HG03097 (cell line): ENCODE results near the gene CYP11A1.
A peak's percentile ranks its signal among the peaks of the same experiment; 100 is the strongest.

Source experiments
- ATAC-seq: cut with Tn5 transposase; IDR thresholded peaks from one replicate; pipeline ENCODE4 v1.9.1; 2021; ENCODE audit not compliant: unreplicated experiment, low FRiP score

CYP11A1 gene

DNA sequence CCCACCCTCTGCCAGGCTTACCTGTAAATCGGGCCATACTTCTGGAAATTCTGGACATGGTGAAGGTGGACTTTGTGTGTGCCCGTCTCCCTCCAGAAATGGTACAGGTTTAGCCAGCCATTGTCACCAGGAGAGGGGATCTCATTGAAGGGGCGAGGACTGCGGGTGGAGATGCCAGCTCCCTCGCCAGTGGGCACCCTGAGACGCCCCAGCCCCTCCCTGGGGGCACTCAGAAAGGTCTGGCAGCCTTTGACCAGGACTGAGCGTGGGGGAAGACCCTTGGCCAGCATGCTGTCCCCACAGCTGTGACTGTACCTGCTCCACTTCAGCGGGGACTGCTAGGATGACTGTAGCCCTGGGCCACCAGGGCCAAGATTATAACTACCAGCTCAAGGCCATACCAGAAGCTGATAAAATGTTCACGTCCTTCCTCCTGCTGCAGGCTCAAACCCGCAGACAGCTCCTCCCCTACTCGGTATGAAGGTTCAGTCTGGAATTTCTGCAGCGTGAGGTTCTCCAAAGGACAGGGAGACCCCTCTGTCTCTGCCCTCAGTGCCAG, at the start of gene CYP11A1:
TSS of gene CYP11A1 (minus strand) at position 351 of the 559 bp plus-strand sequence. CDS start at position 290, 61 bp downstream.
- ATAC-seq, result no peak

DNA sequence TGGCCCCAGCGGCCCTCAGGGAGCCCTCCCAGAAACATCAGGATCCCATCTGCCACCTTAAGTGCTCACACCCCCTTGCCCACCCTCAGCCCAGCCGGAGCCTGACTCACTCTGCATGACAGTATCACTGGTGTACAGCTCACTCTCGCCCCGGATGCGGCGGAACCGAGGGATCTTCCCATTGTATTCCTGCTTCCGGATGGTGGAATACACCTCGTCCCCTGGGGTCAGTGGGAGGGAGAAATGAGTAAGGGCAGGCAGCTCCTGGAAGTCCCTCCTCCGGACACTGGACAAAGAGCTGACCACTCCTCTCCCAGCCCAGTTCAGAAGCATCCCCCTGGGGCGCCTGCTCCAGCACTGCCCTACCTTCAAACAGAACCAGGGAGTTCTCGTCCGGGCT, 49.8 kb upstream of the CYP11A1 start:
- no peak for ATAC-seq

DNA sequence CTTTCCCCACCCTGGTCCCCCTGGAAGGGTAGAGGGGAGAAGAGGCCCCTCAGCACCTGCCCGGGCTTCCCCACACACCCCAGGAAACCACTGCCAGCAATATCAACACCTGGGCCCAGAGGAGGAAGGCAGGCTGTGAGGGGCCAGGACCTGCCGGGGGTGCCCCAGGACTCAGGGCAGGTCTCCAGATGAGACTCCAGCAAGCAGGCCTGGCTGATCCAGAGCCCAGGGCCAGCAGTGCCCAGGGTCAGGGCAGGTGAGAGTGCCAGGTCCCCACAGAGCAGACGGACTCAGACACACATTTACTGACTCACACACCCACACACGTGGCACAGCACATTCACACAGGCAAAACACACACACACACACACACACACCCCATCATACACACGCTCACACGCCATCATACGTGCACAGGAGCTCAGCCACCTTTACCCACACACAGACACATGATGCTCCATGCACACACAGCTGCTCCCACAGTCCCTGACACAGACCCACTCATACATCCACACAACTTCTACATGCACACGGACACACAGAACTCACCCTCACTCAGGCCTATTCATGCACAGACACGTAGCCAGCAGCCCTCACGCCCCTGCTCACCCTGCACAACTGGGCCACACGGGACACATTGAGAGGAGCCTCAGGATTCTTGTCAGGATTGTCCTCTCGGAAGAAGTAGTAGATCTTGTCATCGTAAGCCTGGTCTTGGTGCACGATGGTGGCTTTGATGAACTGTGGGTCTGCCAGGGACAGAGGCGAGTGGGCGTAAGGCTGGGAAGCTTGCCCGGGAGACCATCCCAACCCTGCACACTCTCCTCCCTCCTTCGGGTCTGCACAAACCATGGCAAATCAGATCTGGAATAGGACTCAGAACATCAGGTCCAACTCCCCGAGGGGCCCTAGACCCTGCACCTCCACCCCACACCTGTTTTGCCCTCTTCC, 48.8 kb upstream of the CYP11A1 start:
- ATAC-seq, result no peak

DNA sequence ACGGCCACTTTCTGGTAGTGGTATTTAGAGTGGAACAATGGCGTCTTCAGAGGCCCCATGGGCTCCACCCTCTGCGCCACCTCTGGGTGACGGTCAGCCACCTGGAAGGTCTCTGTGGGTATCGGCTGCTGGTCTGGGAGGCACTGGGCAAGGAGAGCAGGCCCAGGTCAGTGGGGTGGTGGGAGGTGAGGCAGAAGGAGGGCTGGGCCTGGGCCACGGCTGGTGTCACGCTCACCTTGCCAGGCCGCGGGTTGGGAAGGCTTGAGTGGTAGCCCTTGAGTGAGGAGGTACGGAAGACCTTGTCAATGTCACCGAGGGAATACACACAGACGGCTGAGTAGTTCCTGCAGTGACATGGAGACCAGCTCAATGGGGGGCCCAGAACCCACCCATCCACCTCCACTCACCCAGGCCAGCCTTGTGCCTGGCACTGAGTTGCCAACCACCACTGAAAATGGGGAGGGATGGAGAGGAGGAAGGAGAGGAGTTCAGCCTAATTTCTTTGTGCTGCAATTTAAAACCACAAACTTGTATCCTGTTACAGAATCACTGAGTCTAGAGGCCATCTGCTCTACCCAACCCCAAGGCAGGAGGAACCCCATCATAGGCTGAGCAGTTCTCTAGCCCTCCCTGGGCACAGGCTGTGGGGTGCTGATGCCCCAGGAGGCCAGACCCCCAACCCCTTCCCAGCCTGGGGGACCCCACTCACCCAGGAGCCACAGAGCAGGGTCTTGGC, 47.3 kb upstream of the CYP11A1 start:
- ATAC-seq, result no peak

DNA sequence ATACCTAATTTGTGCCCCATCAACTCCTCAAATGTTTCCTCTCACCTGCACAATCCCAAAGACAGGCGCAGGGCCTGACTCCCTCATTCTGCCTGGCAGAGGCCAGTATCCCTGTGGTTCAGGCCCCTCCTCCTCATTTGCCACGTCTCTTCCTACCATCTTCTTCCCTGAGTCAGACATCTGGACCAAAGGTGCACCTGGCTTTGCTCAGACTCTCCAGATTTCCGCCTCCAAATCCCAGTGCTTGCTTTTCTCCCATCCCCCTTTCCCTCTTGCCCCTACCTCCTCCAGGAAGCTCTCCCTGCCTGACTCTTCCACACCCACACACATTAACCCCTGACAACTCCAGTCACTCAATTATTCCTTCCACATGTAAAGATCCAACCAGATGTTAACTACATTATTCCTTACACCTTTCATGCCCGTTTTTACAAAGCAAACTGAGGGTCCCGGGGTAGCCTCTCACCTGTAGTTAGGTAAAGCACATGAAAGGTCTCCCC, 46.7 kb upstream of the CYP11A1 start:
- no peak for ATAC-seq

DNA sequence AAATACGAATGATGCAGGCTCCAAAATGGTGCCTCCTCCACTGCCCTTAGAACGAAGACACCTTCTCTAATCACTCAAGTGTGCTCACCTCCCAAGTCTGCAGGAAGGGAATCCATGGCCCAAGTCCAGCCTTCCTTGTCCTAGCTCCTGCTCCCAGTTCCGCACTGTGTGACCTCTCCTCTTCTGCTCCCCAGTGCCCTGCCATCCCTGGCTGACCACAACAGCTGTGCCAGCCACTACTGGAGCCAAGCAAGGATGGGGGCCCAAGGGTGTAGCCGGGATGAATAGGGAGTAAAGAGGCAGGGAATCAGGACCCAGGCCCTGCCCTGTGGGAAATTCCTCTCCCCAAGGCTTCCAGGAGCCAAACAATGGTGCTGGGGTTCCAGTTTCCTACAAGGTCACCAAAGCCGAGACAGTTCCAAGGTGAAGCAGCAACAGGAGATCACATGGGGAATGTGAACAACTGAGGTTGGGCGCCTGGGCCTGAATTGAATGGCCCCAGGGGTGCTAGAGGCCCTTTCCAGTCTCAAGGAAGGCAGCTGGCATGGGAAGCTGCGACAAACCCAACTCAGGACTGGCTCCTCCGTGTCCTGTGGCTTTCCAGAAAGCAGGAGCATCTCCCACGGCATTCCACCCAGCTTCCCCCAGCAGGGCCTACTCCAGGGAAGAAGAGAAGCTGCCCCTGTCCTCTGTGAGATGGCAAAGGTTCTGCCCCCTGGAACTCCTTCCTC, 46.1 kb upstream of the CYP11A1 start:
- no peak for ATAC-seq

DNA sequence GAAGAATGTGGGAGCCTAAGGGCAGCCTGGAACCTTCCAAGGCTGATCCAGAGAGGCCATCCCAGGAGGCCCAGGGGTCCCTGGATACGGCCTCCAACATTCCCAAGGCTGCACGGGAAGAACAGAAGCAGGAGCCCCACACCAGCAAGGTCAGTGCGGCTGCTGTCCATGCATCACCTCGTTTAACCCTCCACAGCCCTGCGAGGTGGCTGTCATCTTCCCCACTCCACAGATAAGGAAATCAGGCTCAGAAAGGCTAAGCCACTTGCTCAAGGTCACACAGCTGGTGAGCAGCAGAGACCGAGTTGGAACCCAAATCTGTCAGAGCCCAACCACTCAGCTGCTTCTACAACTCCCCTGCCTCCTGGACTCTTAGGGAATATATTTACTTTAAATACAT, 44.7 kb upstream of the CYP11A1 start:
- ATAC-seq, result no peak

DNA sequence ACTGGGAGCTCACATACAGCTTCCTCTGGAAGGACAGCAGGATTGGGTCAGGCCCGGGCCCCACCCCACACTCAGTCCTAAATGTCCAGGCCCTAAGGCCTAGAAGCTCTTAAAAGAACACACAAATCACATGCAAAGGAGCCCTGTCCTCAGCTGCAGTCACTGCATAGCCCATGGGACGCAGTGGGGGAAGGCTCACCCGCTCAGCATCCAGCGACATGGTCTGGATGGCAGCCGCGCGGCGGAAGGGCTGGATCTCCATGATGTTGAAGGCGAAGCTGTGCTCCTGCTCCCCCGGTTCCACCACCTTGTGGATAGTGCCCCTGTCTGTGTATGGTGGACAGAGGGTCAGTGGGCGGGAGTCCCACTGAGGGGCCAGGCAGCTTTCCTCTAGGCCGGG, 44.2 kb upstream of the CYP11A1 start:
- no peak for ATAC-seq

DNA sequence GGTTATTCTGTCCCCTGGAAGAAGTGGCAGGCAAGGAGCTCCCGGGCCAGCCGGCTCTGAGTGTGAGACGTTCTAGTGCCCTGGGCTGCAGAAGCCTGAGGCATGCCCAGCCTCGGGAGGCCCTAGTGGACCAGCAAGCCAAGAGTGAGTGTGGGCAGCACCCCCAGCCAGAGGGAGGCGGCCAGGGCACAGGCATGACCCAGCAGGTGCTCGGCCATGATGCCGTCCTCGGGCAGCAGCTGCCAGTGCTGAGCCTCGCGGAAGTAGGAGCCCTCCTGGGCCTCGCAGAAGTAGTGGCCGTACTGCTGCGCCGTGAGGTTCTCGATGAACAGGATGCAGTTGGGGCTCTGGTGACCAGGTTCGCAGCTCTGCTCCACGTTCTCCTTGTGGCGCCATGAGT, 43.1 kb upstream of the CYP11A1 start:
- ATAC-seq, result no peak

DNA sequence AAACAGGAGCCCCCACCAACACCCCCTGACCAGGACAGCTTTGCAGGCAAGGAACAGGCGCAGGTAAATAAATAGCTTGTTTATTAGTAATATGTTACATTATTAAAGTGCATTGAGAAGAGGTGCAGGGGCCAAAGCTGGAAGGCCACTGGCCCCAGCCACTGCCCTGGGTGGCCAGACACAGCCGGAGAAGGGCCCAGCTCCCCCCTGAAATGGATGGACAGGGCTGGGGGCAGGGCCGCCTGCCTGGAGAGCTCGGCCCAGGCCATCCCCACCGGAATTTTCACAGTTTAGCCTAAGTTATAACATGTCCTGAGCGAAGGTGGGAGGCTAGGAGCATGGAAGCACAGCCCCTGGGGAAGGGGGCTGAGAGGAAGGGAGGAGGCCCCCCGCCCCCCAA, 41.8 kb upstream of the CYP11A1 start:
- ATAC-seq, result no peak

DNA sequence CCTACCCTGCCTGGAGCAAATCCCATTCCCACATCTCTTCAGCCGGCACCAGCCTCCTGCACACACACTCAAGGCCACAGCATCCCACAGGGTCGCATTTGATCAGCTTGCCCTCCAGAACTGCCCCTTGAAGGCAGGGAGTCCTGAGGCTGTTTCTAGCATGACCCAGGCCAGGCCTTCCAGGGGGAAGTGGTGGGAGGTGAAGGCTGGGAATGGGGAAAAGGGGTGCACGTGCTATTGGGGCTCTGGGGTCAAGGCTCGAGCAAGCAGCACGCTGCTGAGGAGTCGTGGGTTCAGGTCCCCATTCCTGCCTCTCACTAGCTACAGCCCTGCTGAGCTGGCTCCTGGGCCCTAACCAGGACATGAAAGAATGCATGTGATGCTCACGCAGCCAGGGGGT, 41.4 kb upstream of the CYP11A1 start:
- no peak for ATAC-seq

DNA sequence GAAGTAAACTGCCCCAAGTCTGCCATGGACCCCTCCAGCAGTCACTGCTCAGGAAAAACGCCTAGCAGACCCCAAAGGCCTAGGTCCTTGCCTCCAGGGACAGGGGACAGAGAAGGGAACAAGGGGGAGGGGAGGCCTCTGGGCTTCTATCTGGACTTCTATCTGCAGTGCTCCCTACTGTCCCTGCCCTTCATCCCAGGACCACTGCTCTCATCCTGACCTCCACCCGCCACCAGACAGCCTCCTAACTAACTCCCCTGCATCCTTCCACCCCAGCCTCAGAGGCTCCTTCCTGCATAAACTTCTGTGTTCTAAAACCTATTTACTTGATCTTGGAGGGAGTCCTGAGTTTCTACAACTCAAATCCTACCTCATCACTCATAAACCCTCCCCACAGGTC, 40.9 kb upstream of the CYP11A1 start:
- no peak for ATAC-seq

DNA sequence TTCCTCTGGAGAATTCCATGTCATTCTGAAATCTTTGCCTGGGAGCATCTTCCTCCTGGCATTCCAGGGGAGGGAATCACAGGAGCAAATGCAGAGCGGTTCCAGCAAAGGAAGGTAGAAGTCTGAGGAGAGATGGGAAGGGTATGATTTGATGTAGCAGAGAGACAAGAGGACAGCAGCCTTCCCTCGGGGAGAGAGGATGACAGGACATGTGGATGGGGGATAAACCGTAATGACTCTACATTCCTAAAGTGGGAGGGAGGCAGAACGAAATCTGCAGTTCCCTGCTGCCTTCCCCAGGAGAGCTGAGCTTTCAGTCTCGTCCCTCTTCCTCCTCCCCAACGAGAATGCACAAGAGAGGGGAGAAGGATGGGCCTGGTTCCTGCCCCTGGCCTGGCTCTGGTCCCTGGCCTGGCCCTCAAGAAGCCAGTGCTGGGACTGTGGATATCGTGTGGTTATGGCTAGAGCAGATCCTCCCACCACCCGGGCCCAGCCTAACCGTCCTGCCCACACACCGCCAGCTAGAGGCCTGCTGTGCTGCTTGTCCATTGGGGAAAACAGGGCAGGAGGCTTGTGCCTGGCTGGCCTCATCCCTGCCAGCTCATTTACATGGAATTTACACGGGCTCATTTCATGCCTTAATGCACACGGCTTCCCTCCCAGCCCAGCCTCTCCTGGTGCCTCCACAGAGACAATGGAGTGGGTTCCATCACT, 39.7 kb upstream of the CYP11A1 start:
- no peak for ATAC-seq

DNA sequence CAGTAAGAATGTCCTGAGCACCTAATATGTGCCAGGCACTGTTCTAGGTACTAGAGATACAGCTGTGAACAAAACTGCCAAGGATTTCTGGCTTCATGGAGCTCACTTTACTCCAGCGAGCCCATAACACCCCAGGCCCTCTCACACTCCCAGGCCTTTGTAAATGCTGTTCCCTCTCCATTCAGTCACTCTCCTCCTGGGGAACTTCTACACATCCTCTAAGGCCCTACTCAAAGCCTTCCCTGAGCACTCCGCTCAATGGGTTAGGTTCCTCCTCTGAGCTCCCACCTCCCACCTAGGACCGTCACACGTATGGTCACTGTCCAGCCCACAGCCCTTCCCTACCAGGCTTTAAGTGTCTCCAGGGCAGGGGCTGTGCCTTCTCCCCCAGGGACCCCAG, 39.1 kb upstream of the CYP11A1 start:
- ATAC-seq, result no peak

DNA sequence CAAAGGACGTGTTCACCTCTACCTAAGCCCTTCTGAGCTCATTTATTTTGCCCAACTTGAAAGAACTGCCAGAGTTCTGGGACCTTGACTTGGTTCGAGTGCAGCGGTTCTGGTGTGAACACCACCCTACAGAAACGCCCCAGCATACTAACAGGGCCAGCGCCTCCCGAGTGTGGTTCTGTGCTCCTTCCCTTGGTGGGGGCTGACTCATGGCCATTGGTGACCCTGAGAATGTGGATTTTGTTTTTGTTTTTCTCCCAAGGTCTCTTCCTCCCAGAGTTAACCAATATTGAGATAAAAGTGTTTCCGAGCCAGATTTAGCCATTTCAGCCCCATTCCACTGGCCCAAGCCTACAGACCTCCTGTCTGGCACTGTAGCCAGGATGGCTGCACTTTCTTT, 38.4 kb upstream of the CYP11A1 start:
- no peak for ATAC-seq

DNA sequence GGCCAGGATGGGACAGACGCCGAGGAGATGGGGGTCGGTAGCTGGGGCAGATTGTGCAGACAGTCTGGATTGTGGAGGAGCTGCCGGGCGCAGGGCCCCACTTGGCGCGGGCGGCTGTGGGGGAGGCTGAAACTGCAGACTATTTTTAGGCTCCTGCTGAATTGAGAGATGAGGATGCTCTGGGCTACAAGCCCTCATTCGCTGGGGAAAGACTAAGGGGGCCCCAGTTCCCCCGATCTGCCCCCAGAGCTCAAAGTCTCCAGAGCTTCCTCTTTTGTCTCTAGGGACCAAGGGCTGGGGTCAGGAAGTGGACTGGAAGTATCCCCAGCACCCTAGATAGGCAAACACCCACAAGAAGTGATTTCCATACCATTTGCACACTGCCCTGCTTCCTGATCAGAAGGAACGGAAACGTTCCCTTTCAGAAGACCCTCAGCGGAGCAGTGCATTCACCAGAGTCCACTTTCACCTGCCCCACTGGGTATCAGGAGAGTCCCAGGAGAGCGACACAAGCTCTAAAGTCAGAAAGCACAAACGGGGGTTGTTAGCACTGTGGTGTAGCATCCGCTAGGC, 36.6 kb upstream of the CYP11A1 start:
- ATAC-seq, result peak; percentile 29

DNA sequence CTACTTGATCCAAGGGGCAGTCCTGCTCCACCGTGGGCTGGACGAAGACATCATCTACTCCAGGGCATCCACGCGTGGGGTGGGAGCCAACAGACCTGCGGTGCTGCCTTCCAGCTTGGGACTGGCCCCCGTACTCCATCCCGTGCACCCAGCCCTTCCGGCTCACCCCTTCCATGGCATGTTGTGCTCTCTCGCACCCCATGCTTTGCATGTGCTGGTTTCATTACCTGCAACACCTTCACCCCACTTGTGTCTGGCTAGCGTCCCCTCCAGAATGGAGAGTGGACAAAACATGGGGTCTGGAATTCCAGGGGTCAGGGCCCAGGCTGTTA, 36.1 kb upstream of the CYP11A1 start:
- peak; percentile 5 for ATAC-seq

DNA sequence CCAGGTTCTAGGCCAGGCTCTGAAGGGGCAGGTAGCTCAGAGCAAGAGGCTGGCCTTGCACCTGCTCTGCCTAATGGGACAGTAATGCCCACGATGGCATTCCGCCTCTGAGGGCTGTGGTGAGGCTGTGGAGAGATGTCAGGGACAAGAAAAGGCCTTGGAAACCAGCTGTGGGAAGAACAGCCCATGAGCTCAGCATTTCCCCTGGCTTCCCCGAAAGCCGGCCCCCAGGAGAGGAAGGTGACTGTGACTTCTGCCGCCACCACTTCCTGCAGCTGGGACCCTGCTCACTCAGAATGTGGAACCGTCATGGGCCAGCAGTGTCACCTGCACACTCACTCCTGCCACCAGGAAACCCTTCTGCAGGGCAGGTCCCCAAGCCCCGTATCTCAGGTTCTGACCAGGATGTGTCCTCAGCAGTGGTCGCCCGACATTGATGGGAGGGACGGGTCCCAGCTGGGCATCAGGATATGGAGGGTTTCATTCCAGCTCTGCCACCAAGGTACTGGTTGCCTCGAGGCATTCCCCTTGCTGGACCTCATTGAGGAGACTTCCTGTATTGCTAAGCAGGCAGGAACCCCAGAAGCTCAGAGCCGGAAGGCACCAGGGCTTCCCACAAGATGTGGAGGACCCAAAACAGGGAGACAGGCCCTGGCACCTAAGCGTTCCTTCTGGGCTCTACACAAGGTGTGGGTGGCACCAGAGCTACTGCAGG, 35.6 kb upstream of the CYP11A1 start:
- peak; percentile 29 for ATAC-seq

DNA sequence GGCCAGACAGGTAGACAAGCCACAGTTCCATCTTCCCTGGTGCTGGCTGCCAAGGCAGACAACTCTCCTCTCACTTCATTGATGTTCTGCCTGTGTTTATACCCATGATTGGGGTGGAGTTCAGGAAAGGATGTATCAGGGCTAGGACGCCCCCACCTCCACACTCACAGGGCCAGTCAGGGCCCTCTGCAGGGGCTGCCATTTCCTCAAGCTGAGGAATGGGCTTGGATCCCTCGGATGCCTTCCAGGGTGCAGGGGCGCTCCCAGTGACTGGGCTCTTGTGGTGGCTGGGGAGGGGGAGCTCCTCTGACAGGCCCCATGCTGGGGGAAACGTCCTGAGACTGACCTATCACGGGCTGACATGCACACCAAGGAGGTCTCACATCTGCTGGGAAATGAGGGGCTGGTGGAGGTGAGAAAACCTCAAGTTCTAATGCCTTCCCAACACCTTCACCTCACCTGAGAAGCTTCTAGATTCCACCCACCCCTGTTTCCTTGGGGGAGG, 34.9 kb upstream of the CYP11A1 start:
- ATAC-seq, result no peak
